Activated CD4-positive, alpha-beta T cell treated with anti-CD3 and anti-CD28 coated beads, Interleukin-2, amount 50 U/mL, for 1 hour (primary cell): ENCODE measurements around the gene TXNRD2.

Experiments
- DNase-seq: peaks from one replicate; pipeline ENCODE4 v3.0.0-alpha.2; 2020

Gene TXNRD2

GRCh38 chr22:19902245-19902715 lies 39.3 kb downstream of the TXNRD2 start:
- DNase-seq = no peak

GRCh38 chr22:19901577-19902244 lies 39.9 kb downstream of the TXNRD2 start:
- no peak for DNase-seq

GRCh38 chr22:19900707-19901436 lies 40.7 kb downstream of the TXNRD2 start:
- no peak for DNase-seq

- DNase-seq = no peak
Measured at GRCh38 chr22:19898831-19899567, 42.6 kb downstream of the TXNRD2 start.

GRCh38 chr22:19898145-19898544 lies 43.5 kb downstream of the TXNRD2 start:
- DNase-seq = no peak

- DNase-seq = no peak
Measured at GRCh38 chr22:19897726-19898125, 43.9 kb downstream of the TXNRD2 start.

GRCh38 chr22:19896665-19897355 lies 44.8 kb downstream of the TXNRD2 start:
- peak; percentile 34 for DNase-seq

- DNase-seq = no peak
Measured at GRCh38 chr22:19895160-19895849, 46.3 kb downstream of the TXNRD2 start.

- no peak for DNase-seq
Measured at GRCh38 chr22:19893363-19893762, 48.3 kb downstream of the TXNRD2 start.

- DNase-seq = no peak
Measured at GRCh38 chr22:19892925-19893324, 48.7 kb downstream of the TXNRD2 start.

- DNase-seq = peak; percentile 63
Measured at GRCh38 chr22:19892257-19892879, 49.2 kb downstream of the TXNRD2 start.

GRCh38 chr22:19891317-19892256 lies 50.0 kb downstream of the TXNRD2 start:
- DNase-seq = peak; percentile 80

- no peak for DNase-seq
Measured at GRCh38 chr22:19890502-19891316, 50.9 kb downstream of the TXNRD2 start.

GRCh38 chr22:19889951-19890350 lies 51.7 kb downstream of the TXNRD2 start:
- DNase-seq = peak; percentile 39

GRCh38 chr22:19888131-19888746 lies 53.4 kb downstream of the TXNRD2 start:
- no peak for DNase-seq

- DNase-seq = no peak
Measured at GRCh38 chr22:19887256-19887985, 54.2 kb downstream of the TXNRD2 start.

- peak; percentile 49 for DNase-seq
Measured at GRCh38 chr22:19886605-19887255, 54.9 kb downstream of the TXNRD2 start.
